ENCODE results near the gene CREB5.
"Not testable (repeated sequence)": the region's sequence is repeated elsewhere in the genome, so short reads cannot be mapped to it uniquely, and the experiment has no call there.

CREB5 gene

GRCh38 chr7:28517606-28518005, 105.3 kb downstream of the CREB5 start:
- DNase-seq, result no peak

DNA sequence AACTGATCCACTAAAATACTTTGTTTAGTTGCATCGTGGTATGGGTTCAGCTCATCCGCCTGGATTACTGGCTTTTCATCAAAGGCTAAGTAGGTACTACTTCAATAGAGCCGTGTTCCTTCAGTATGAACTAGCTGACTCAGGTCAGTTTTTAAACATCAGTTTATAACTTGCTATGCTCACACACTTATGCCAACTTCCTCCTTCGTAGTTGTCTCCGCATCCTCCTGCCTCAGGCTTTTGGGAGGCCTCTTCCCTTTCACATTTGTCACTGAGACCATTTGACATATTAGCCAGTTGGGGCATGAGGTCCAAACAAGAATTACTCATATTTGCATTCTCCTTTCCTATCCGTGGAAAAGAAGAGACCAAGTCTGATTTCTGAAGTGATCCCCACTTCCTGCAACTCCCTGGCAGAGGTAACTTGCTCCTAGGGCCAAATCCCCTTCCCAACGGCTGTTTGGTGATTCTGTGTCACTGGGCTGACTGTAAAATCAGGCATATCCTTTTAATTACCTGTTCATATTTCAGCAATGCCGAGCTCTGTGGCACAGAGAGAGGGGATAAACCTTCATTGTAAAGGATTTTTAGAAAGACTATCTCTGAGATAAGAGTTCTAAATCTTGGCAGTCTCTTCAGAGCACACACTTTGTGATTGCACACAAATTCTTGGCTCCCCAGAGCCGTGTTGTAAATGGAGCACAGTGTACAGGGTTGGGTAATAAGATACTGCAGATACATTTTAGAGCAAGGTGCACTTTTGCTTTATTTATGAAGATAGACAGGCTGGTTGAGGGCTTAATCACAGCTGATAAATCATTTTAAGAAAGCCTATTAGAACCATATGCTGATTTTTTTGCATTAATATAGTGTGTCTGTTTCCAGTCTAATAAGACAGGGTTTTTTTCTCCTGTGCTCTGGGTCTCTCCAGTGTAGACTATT, 108.0 kb downstream of the CREB5 start:
- no peak for DNase-seq

DNA sequence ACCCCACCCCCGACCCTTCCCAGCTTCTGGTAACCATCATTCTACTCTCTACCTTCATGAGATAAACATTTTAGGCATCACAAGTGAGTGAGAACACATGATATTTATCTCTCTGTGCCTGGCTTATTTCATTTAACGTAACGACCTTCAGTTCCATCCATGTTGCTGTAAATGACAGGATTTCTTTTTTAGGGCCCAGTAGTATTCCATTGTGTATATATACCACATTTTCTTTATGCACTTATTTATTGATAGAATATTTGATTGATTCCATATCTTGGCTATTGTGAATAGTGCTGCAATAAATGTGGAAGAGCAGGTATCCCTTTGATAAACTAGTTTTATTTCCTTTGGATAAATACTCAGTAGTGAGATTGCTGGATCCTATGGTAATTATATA, 112.7 kb downstream of the CREB5 start:
- no peak for DNase-seq

DNA sequence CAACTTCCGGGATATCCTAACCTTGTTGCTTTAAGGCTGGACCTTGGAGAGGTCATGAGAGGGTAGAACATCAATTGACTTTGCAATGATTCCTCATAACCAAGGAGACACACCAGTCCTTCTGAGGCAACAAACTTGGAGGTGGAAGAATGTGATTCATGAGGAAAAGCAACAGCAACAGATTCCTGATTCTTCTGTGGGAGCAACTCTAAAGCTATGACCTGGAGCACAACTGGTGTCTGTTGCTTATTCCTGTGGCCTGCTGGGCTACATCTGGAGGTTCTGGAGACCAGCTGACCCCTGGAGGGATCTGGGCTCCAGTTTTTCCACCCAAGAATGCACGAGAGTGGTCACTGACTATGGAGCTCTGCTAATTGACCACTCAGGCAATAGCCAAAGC, 116.6 kb downstream of the CREB5 start:
- no peak for DNase-seq

GRCh38 chr7:28529755-28530154, 117.4 kb downstream of the CREB5 start:
- DNase-seq, result no peak

GRCh38 chr7:28530175-28530802, 118.0 kb downstream of the CREB5 start:
- DNase-seq, result no peak

- DNase-seq, result no peak
These were observed 118.5 kb downstream of the CREB5 start for GRCh38 chr7:28530803-28531175.

- no peak for DNase-seq
These were observed 119.0 kb downstream of the CREB5 start for GRCh38 chr7:28531291-28531690.

DNA sequence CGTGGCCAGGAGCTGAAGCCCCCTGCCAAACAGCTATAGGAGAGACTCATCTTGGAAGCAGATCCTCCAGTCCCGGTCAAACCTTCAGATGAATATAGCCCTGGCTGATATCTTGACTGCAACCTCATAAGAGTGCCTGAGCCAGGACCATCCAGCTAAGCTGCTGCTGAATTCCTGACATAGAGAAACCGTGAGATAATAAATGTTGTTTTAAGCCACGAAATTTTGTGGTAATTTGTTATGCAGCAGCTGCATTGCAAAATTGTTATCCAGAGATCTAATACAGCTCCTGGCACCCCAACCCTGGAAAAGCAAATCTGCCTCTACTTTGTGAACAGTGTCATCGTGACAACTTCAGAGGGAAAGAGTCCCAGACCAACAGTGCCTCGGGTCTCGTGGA, 119.9 kb downstream of the CREB5 start:
- no peak for DNase-seq

- no peak for DNase-seq
These were observed 120.9 kb downstream of the CREB5 start for GRCh38 chr7:28533267-28533666.

- no peak for DNase-seq
These were observed 121.6 kb downstream of the CREB5 start for GRCh38 chr7:28533731-28534531.

DNA sequence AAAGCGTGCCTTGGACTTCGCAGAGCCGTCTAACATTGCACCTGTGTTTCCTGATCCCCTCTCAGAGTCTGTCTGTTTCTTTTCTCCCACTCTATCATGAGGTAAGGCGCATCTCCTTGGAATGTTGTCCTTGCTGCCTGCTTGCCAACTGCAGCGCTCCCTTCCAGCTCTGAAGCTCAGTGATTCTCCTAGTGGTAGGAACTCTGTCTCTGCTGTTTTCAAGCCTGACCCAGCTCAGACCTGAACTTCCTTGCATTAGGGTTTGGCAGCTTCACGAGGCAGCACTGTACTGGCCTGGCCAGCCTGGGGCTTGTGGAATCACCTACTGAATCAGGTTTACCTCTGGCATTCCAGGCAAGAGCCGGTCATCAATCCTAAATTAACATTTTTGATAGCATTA, 123.9 kb downstream of the CREB5 start:
- DNase-seq, result no peak

- no peak for DNase-seq
These were observed 127.1 kb downstream of the CREB5 start for GRCh38 chr7:28539289-28539981.

DNA sequence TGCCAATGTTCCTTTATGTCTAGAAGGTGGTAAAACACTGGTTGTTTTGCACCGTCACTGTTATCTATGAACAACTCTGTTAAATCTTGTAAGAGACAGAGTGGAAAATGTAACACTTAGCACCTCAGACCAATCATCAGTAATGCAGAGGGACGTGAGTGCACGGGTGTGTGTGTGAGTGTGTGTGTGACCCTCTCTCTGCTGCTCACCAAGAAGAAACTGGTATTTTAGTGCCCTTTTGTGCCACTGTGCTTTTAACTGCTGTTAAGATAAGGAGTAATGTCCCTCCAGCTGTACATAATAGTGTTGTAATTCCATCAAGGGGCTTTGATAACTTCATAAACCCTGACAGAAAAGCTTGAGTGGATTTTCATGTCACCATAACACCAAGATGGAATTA, 130.1 kb downstream of the CREB5 start:
- DNase-seq, result no peak

DNA sequence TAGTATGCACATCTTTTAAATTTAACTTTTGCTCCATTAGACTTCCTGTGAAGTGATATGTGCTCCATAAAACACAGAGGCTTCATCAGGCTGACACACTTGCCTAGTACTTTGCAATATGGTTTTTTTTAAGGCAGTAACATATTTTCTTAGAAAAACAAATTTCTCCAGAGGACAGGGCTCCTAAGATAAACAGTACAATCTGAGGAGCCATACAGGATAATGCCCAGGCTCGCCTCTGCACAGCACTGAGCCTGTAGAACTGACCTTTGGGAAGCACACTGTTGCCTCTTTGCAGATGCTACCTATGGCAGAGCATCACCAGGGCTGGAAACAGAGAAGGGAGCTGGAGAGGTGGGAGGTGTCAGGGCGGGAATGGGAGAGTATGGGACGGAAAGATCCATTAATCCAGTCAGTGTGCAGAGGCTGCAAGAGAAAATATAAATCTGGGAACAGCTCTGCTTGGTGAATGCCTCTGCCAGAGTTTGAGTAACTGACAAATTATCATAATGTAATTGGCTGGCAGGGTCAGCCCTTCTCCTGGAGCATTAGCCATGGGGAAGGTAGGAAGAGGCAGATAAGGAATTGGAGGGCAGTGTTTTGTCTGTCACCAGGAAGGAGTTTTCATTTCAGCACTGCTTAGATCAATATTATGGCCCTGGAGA, 132.3 kb downstream of the CREB5 start:
- no peak for DNase-seq

- DNase-seq, result no peak
These were observed 133.7 kb downstream of the CREB5 start for GRCh38 chr7:28546067-28546466.

DNA sequence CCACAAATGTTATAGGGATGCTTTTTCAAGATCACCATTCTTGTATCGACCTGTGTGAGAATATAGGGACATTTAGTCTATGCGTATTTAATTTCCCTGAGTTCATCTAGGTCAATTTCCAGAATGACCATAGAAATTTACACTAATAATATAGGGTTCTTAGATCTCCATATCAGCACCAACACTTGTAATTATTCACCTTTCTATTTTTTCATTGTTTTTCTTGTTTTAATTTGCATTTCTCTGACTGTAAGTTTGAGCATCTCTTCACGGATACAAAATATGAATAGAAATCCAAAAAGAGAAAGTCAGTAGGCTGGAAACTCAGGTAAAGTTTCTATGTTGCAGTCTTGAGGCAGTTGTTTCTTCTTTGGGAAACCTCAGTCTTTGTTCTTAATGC, 134.8 kb downstream of the CREB5 start:
- no peak for DNase-seq

- no peak for DNase-seq
These were observed 136.1 kb downstream of the CREB5 start for GRCh38 chr7:28548416-28548815.

DNA sequence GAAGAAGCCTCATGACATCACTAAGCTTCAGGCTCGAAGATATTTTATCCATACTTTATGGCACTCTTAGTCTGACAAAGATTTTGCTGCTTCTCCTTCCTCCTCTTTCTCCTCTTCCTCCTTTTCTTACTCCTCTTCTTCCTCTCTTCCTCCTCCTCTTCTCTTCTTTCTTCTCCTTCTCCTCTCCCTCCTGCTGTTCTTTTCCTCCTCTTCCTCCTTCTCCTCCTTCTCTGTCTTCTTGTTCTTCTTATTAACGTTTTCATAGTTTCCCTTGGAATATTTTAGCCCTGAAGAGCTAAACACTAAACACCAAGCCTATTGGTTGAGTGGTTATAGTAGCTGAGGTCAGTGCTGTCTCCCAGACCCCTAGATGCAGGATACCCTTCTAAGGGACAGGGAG, 137.7 kb downstream of the CREB5 start:
- DNase-seq, result no peak

GRCh38 chr7:28550580-28551186, 138.4 kb downstream of the CREB5 start:
- no peak for DNase-seq

DNA sequence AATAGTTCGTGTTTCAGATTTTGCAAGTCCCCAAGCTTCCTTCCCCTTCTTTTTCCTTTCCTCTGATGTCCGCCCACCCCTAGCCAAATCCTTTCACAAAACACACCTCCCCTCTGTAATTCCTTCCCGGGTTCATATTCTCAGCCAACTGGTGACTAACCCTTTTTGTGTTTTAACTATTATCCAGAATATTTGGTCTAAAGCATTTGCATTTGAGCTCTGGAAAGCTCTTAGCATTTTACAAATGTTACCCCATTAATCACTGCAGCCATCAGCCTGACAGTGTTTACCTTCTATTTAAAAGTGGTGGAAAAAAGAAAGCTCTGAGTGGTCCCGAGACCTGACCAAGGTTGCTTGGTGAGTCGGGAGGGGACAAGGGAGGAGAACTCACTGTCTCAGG, 139.0 kb downstream of the CREB5 start:
- no peak for DNase-seq

GRCh38 chr7:28551766-28552165, 139.4 kb downstream of the CREB5 start:
- not testable (repeated sequence) for DNase-seq

Data from CD4-positive, alpha-beta T cell treated with Interferon alpha-2 for 1 hour (primary cell).